ENCODE measurements around the gene RBMXL3.

DNA sequence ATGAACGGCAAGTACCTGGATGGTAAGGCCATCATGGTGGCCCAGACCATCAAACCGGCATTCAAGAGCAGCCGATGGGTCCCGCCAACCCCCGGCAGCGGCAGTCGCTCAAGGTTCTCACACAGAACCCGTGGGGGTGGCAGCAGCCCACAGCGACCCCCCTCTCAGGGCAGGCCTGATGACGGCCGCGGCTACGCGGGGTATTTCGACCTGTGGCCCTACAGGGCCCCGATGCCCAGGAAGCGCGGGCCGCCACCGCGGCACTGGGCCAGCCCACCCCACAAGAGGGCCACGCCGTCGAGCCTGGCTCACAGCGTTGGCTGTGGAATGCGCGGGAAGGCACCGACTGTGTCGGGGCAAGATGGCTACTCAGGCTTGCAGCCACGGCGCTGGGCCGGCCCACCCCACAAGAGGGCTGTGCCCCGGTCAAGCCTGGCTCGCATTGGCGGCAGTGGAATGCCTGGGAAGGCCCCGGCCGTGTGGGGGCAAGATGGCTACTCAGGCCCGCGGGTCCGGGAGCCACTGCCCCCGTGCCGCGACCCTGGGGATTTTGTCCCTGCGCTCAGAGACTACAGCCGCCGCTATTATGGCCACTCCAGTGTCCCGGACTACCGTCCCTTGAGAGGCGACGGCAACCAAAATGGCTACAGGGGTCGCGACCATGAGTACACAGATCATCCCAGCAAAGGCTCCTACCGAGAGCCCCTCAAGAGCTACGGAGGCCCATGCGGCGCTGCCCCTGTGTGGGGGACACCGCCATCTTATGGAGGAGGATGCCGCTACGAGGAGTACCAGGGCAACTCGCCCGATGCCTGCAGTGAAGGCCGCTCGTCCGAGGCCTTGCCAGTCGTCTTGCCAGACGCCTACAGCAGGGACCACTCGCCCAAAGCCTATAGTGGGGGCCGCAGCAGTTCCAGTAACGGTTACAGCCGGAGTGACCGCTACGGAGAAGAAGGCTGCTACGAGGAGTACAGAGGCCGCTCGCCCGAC, 731 bp downstream of the RBMXL3 start:
- TF ChIP-seq, protein P1, sequence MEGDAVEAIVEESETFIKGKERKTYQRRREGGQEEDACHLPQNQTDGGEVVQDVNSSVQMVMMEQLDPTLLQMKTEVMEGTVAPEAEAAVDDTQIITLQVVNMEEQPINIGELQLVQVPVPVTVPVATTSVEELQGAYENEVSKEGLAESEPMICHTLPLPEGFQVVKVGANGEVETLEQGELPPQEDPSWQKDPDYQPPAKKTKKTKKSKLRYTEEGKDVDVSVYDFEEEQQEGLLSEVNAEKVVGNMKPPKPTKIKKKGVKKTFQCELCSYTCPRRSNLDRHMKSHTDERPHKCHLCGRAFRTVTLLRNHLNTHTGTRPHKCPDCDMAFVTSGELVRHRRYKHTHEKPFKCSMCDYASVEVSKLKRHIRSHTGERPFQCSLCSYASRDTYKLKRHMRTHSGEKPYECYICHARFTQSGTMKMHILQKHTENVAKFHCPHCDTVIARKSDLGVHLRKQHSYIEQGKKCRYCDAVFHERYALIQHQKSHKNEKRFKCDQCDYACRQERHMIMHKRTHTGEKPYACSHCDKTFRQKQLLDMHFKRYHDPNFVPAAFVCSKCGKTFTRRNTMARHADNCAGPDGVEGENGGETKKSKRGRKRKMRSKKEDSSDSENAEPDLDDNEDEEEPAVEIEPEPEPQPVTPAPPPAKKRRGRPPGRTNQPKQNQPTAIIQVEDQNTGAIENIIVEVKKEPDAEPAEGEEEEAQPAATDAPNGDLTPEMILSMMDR (conservative IDR thresholded peaks at IDR 0.05; ENCODE audit: low read depth, low read length), result no peak
- no peak for TF ChIP-seq EZH2 (IDR thresholded peaks at IDR 0.05; ENCODE audit: low read length, unreplicated experiment)
- TF ChIP-seq EZH2phosphoT487 (IDR thresholded peaks at IDR 0.05; ENCODE audit: borderline replicate concordance, low read length), result no peak
